DND-41 (cell line): ENCODE measurements around the gene UNC13B.

Experiments
- ATAC-seq: fragments of 200-7000 bp; cut with Tn5 transposase; 3 replicates; pipeline ENCODE4 v1.9.1; 2021; ENCODE audit warnings: low read depth; ENCODE audit not compliant: insufficient read depth
- DNase-seq: peaks from one replicate; pipeline ENCODE4 v3.0.0-alpha.2; 2020
- H2AFZ ChIP-seq: 2 replicates; pipeline ENCODE4 v1.6.0; 2012; ENCODE audit warnings: low read depth, low read length
- H3K27ac ChIP-seq: 2 replicates; pipeline ENCODE4 v1.5.1; 2012; ENCODE audit warnings: low read length, inconsistent platforms
- H3K27me3 ChIP-seq: fragments of 200-600 bp; sonication (generic); 2 replicates; pipeline ENCODE4 v1.6.0; 2012; ENCODE audit warnings: low read length, mild to moderate bottlenecking, inconsistent platforms; ENCODE audit not compliant: insufficient read depth, poor library complexity
- H3K36me3 ChIP-seq: 2 replicates; pipeline ENCODE4 v1.5.1; 2012; ENCODE audit warnings: low read length, inconsistent platforms; ENCODE audit not compliant: insufficient read depth
- H3K4me1 ChIP-seq: 2 replicates; pipeline ENCODE4 v1.5.1; 2012; ENCODE audit warnings: mild to moderate bottlenecking, low read length; ENCODE audit not compliant: insufficient read depth
- H3K4me2 ChIP-seq: 2 replicates; pipeline ENCODE4 v1.6.0; 2012; ENCODE audit warnings: mild to moderate bottlenecking, moderate library complexity, low read length, inconsistent platforms; ENCODE audit not compliant: insufficient read depth
- H3K4me3 ChIP-seq, 2 experiments: fragments of 200-600 bp in 1 of 2; shearing (Covaris generic) in 1 of 2; 2 replicates each; pipeline ENCODE4 v1.5.1; 2012 to 2016; ENCODE audit warnings: inconsistent platforms in 2 of 2, low read length in 2 of 2, mild to moderate bottlenecking in 2 of 2, low read depth in 1 of 2, moderate library complexity in 1 of 2
- H3K79me2 ChIP-seq: 2 replicates; pipeline ENCODE4 v1.6.0; 2012; ENCODE audit warnings: low read length, inconsistent platforms; ENCODE audit not compliant: insufficient read depth
- H3K9ac ChIP-seq: 2 replicates; pipeline ENCODE4 v1.6.0; 2012; ENCODE audit warnings: low read depth, mild to moderate bottlenecking, inconsistent platforms, low read length, moderate library complexity
- H3K9me3 ChIP-seq: 2 replicates; pipeline ENCODE4 v1.5.1; 2012; ENCODE audit warnings: low read length, moderate library complexity, mild to moderate bottlenecking, inconsistent platforms; ENCODE audit not compliant: insufficient read depth, severe bottlenecking
- H4K20me1 ChIP-seq: 2 replicates; pipeline ENCODE4 v1.6.0; 2012; ENCODE audit warnings: low read length; ENCODE audit not compliant: insufficient read depth
- CTCF ChIP-seq: IDR thresholded peaks from 2 replicates; pipeline ENCODE4 v1.5.1; 2012; ENCODE audit warnings: borderline replicate concordance, low read length, moderate library complexity, mild to moderate bottlenecking; ENCODE audit not compliant: poor library complexity, severe bottlenecking; ENCODE audit errors: extremely low read depth
- EZH2 ChIP-seq: IDR thresholded peaks from 3 replicates; pipeline ENCODE4 v1.6.1; 2012; ENCODE audit warnings: borderline replicate concordance, low read depth, mild to moderate bottlenecking, moderate library complexity, low read length, inconsistent platforms; ENCODE audit not compliant: severe bottlenecking

Gene UNC13B

GRCh38 chr9:35262064-35262463 is 100.3 kb downstream of the UNC13B start:
- Histone ChIP-seq H4K20me1 (no peaks in the 10 kb centered on the region), H2AFZ (no peak overlapping the region), H3K4me3 (no peak overlapping the region), H3K27ac (no peak overlapping the region), H3K79me2 (no peaks in the 10 kb centered on the region), H3K27me3 (peaks cover 5% of the 10 kb centered on the region), H3K9ac (no peak overlapping the region), H3K4me1 (no peaks in the 10 kb centered on the region), H3K36me3 (no peaks in the 10 kb centered on the region), H3K4me2 (no peak overlapping the region), H3K9me3 (no peaks in the 10 kb centered on the region)
- ATAC-seq (no peak), DNase-seq (no peak)
- TF ChIP-seq EZH2 (no peak), CTCF (no peak)

GRCh38 chr9:35267710-35268109 is 105.9 kb downstream of the UNC13B start:
- Histone ChIP-seq H2AFZ (no peak overlapping the region), H3K4me3 (no peak overlapping the region), H3K4me1 (no peaks in the 10 kb centered on the region), H3K4me2 (no peak overlapping the region), H3K27ac (no peak overlapping the region), H3K27me3 (peaks cover 5% of the 10 kb centered on the region), H3K9me3 (no peaks in the 10 kb centered on the region), H3K79me2 (no peaks in the 10 kb centered on the region), H4K20me1 (no peaks in the 10 kb centered on the region), H3K9ac (no peak overlapping the region), H3K36me3 (no peaks in the 10 kb centered on the region)
- TF ChIP-seq EZH2 (no peak), CTCF (no peak)
- ATAC-seq (no peak), DNase-seq (no peak)

- Histone ChIP-seq H2AFZ (no peak overlapping the region), H3K9me3 (no peaks in the 10 kb centered on the region), H3K9ac (no peak overlapping the region), H3K36me3 (no peaks in the 10 kb centered on the region), H3K27ac (no peak overlapping the region), H3K4me2 (no peak overlapping the region), H3K4me3 (no peak overlapping the region), H3K4me1 (no peaks in the 10 kb centered on the region), H3K27me3 (peaks cover 3% of the 10 kb centered on the region), H3K79me2 (no peaks in the 10 kb centered on the region), H4K20me1 (no peaks in the 10 kb centered on the region)
- TF ChIP-seq CTCF (no peak), EZH2 (no peak)
- ATAC-seq (no peak), DNase-seq (no peak)
Observed at GRCh38 chr9:35269919-35270318, 108.1 kb downstream of the UNC13B start.

- Histone ChIP-seq H3K4me3 (no peak overlapping the region), H3K27me3 (peaks cover 3% of the 10 kb centered on the region), H3K79me2 (no peaks in the 10 kb centered on the region), H3K36me3 (no peaks in the 10 kb centered on the region), H3K9ac (no peak overlapping the region), H3K9me3 (no peaks in the 10 kb centered on the region), H3K4me1 (peaks cover 4% of the 10 kb centered on the region; the same call in 1 of the 2 replicates), H2AFZ (no peak overlapping the region), H3K27ac (no peak overlapping the region), H3K4me2 (no peak overlapping the region), H4K20me1 (no peaks in the 10 kb centered on the region)
- ATAC-seq (no peak), DNase-seq (no peak)
- no peak for TF ChIP-seq CTCF
- TF ChIP-seq EZH2, result no peak
Observed at GRCh38 chr9:35271637-35272036, 109.8 kb downstream of the UNC13B start.
